HG03039 (cell line): ENCODE measurements around the gene FAM131B.

ENCODE experiments used
- ATAC-seq: cut with Tn5 transposase; IDR thresholded peaks from one replicate; pipeline ENCODE4 v1.9.1; 2021; ENCODE audit warnings: mild to moderate bottlenecking, moderate library complexity; ENCODE audit not compliant: unreplicated experiment

FAM131B gene

GRCh38 chr7:143325240-143325639 is 37.3 kb downstream of the FAM131B start:
- peak; percentile 48 for ATAC-seq

- ATAC-seq, result no peak
Observed at GRCh38 chr7:143323653-143324052, 38.9 kb downstream of the FAM131B start.

GRCh38 chr7:143322760-143323633 is 39.5 kb downstream of the FAM131B start:
- no peak for ATAC-seq

GRCh38 chr7:143321734-143322133 is 40.8 kb downstream of the FAM131B start:
- ATAC-seq, result no peak

- no peak for ATAC-seq
Observed at GRCh38 chr7:143321242-143321641, 41.3 kb downstream of the FAM131B start.

GRCh38 chr7:143320620-143321019 is 41.9 kb downstream of the FAM131B start:
- no peak for ATAC-seq

GRCh38 chr7:143318661-143319060 is 43.9 kb downstream of the FAM131B start:
- no peak for ATAC-seq

- ATAC-seq, result no peak
Observed at GRCh38 chr7:143316492-143316891, 46.0 kb downstream of the FAM131B start.

- no peak for ATAC-seq
Observed at GRCh38 chr7:143315776-143316175, 46.7 kb downstream of the FAM131B start, which contains the start of gene CLCN1. CLCN1 (plus strand) TSS chr7:143316111; CDS start chr7:143316213, 102 bp downstream.

- ATAC-seq, result no peak
Observed at GRCh38 chr7:143314127-143314526, 48.4 kb downstream of the FAM131B start.

- ATAC-seq, result no peak
Observed at GRCh38 chr7:143308632-143309031, 53.9 kb downstream of the FAM131B start.

GRCh38 chr7:143305423-143306070 is 57.0 kb downstream of the FAM131B start:
- ATAC-seq, result no peak

GRCh38 chr7:143304938-143305337 is 57.6 kb downstream of the FAM131B start:
- ATAC-seq, result no peak

GRCh38 chr7:143303733-143304132 is 58.8 kb downstream of the FAM131B start:
- no peak for ATAC-seq
